Sigmoid colon (tissue), 4 donors: ENCODE data around the gene TADA2A.

Experiments used
- CTCF ChIP-seq, 4 experiments: fragments of 450-650 bp in 3 of 4; fragments of 200-600 bp in 1 of 4; IDR thresholded peaks; one replicate each; pipeline ENCODE4 v1.5.1; 2016 to 2019; ENCODE audit warnings: antibody characterized with exemption in 4 of 4, mild to moderate bottlenecking in 3 of 4, moderate library complexity in 2 of 4
- EP300 ChIP-seq, 4 donors: sonication (generic); formaldehyde crosslinking; IDR thresholded peaks; one replicate each; pipeline ENCODE4 v1.6.1; 2017; ENCODE audit warnings: antibody characterized with exemption in 4 of 4
- POLR2A ChIP-seq, 2 donors: fragments of 450-650 bp; IDR thresholded peaks; one replicate each; pipeline ENCODE4 v1.6.1; 2016; ENCODE audit warnings: antibody characterized with exemption in 2 of 2, mild to moderate bottlenecking in 2 of 2, moderate library complexity in 2 of 2
- POLR2AphosphoS5 ChIP-seq, 4 donors: sonication (generic); formaldehyde crosslinking; IDR thresholded peaks; one replicate each; pipeline ENCODE4 v1.6.1; 2017; ENCODE audit warnings: antibody characterized with exemption in 4 of 4

GRCh38 chr17:37405955-37406634 lies 591 bp upstream of the TADA2A start:
- no peak for TF ChIP-seq EP300 (IDR thresholded peaks at IDR 0.05)
- TF ChIP-seq POLR2AphosphoS5 (IDR thresholded peaks at IDR 0.05) = no peak
- TF ChIP-seq POLR2A (IDR thresholded peaks at IDR 0.05) = no peak
- no peak for TF ChIP-seq CTCF (IDR thresholded peaks at IDR 0.05)
